H1 (cell line): Measurements from ENCODE around the gene LRIG2.

Experiments
- CHD7 ChIP-seq: fragments of 300-600 bp; sonication (generic); IDR thresholded peaks from 2 replicates; pipeline ENCODE4 v1.7.1; 2012; ENCODE audit warnings: low read length, moderate library complexity, mild to moderate bottlenecking, inconsistent platforms; ENCODE audit not compliant: insufficient replicate concordance
- CTCF ChIP-seq, 3 experiments: IDR thresholded peaks; 1 replicate in 2 of 3; 2 replicates in 1 of 3; pipeline versions ENCODE4 v1.5.1 to v1.6.1; 2011; ENCODE audit warnings: low read length in 3 of 3, mild to moderate bottlenecking in 3 of 3, inconsistent platforms in 2 of 3, low read depth in 1 of 3, moderate library complexity in 1 of 3; ENCODE audit not compliant: insufficient read depth in 1 of 3; ENCODE audit errors: control extremely low read depth in 1 of 3
- EZH2 ChIP-seq: fragments of 200-600 bp; sonication (generic); IDR thresholded peaks from 2 replicates; pipeline ENCODE4 v1.7.1; 2012; ENCODE audit warnings: low read depth, mild to moderate bottlenecking, moderate library complexity, low read length, inconsistent platforms; ENCODE audit not compliant: severe bottlenecking
- GABPA ChIP-seq: IDR thresholded peaks from 2 replicates; pipeline ENCODE4 v1.6.1; 2011; ENCODE audit warnings: mild to moderate bottlenecking, low read length, moderate library complexity, borderline replicate concordance; ENCODE audit not compliant: insufficient read depth
- POLR2A ChIP-seq, 2 experiments: IDR thresholded peaks; 1 replicate in 1 of 2; 2 replicates in 1 of 2; pipeline ENCODE4 v1.6.1; 2011; ENCODE audit warnings: low read depth in 2 of 2, low read length in 2 of 2, mild to moderate bottlenecking in 2 of 2; ENCODE audit errors: control extremely low read depth in 1 of 2
- TAF1 ChIP-seq: IDR thresholded peaks from 2 replicates; pipeline ENCODE4 v1.6.1; 2011; ENCODE audit warnings: mild to moderate bottlenecking, low read depth, low read length

- TF ChIP-seq CTCF (IDR thresholded peaks at IDR 0.05; ENCODE audit: control extremely low read depth in 1 of 3, insufficient read depth in 1 of 3, low read depth in 1 of 3, low read length in 3 of 3) (no peak), CHD7 (no peak), POLR2A (IDR thresholded peaks at IDR 0.05; ENCODE audit: control extremely low read depth in 1 of 2, low read depth in 2 of 2, low read length in 2 of 2) (no peak), TAF1 (no peak), EZH2 (no peak), GABPA (no peak)
These were observed 37.9 kb upstream of the LRIG2 start for GRCh38 chr1:113035086-113035485.
